BE2C (cell line): Measurements from ENCODE around the gene PJVK.

ENCODE experiments used
- DNase-seq: peaks from one replicate; pipeline ENCODE4 v3.0.0-alpha.2; 2020
- H3K27me3 ChIP-seq: fragments of 250-450 bp; sonication (Bioruptor Pico); 2 replicates; pipeline ENCODE4 v1.5.1; 2020; ENCODE audit warnings: mild to moderate bottlenecking
- H3K36me3 ChIP-seq: fragments of 250-450 bp; sonication (Bioruptor Pico); 2 replicates; pipeline ENCODE4 v1.5.1; 2020; ENCODE audit warnings: mild to moderate bottlenecking
- H3K4me1 ChIP-seq: fragments of 250-450 bp; sonication (Bioruptor Pico); 2 replicates; pipeline ENCODE4 v1.5.1; 2020
- H3K4me3 ChIP-seq: 2 replicates; pipeline ENCODE4 v1.5.1; 2011; ENCODE audit warnings: low read depth, low read length
- H3K9me3 ChIP-seq: fragments of 250-450 bp; sonication (Bioruptor Pico); 2 replicates; pipeline ENCODE4 v1.5.1; 2020
- CTCF ChIP-seq: IDR thresholded peaks from 2 replicates; pipeline ENCODE4 v1.5.1; 2012; ENCODE audit warnings: mild to moderate bottlenecking, low read depth, low read length

Gene PJVK

GRCh38 chr2:178476477-178476876, 25.3 kb downstream of the PJVK start:
- TF ChIP-seq CTCF: no peak
- H3K4me1 ChIP-seq: peaks cover 4% of the 10 kb centered on the region; the same call in 1 of the 2 replicates
- no peaks in the 10 kb centered on the region for H3K9me3 ChIP-seq
- no peak for DNase-seq
- no peak overlapping the region for H3K4me3 ChIP-seq
- H3K27me3 ChIP-seq: no peaks in the 10 kb centered on the region
- no peaks in the 10 kb centered on the region for H3K36me3 ChIP-seq

- no peaks in the 10 kb centered on the region for H3K27me3 ChIP-seq
- peak overlapping the region; percentile 92 for H3K4me3 ChIP-seq
- H3K36me3 ChIP-seq: no peaks in the 10 kb centered on the region
- no peak for DNase-seq
- no peaks in the 10 kb centered on the region for H3K9me3 ChIP-seq
- peaks cover 4% of the 10 kb centered on the region; the same call in 1 of the 2 replicates for H3K4me1 ChIP-seq
- no peak for TF ChIP-seq CTCF
Observed at GRCh38 chr2:178477443-178478129, 26.4 kb downstream of the PJVK start.

GRCh38 chr2:178478130-178478438, 26.9 kb downstream of the PJVK start:
- H3K4me3 ChIP-seq: peak overlapping the region; percentile 92
- TF ChIP-seq CTCF: no peak

GRCh38 chr2:178478439-178479274, 27.5 kb downstream of the PJVK start, which contains the start of gene FKBP7:
Gene FKBP7 (minus strand): TSS chr2:178478600. CDS start chr2:178478499, 101 bp downstream.
- H3K9me3 ChIP-seq: no peaks in the 10 kb centered on the region
- peaks cover 4% of the 10 kb centered on the region; the same call in 1 of the 2 replicates for H3K4me1 ChIP-seq
- DNase-seq: peak; percentile 76
- peak; percentile 59 for TF ChIP-seq CTCF
- no peaks in the 10 kb centered on the region for H3K36me3 ChIP-seq
- no peaks in the 10 kb centered on the region for H3K27me3 ChIP-seq
- peak within 1 kb of the TSS; percentile 92 for H3K4me3 ChIP-seq

More at GRCh38 chr2:178478130-178478438, 26.9 kb downstream of the PJVK start:
- H3K36me3 ChIP-seq: no peaks in the 10 kb centered on the region
- H3K9me3 ChIP-seq: no peaks in the 10 kb centered on the region
- peaks cover 4% of the 10 kb centered on the region; the same call in 1 of the 2 replicates for H3K4me1 ChIP-seq
- DNase-seq: no peak
- H3K27me3 ChIP-seq: no peaks in the 10 kb centered on the region

- H3K36me3 ChIP-seq: no peaks in the 10 kb centered on the region
- DNase-seq: no peak
- H3K4me1 ChIP-seq: peaks cover 4% of the 10 kb centered on the region; the same call in 1 of the 2 replicates
- peak overlapping the region; percentile 92; the same call in 1 of the 2 replicates for H3K4me3 ChIP-seq
- H3K9me3 ChIP-seq: no peaks in the 10 kb centered on the region
- TF ChIP-seq CTCF: no peak
- H3K27me3 ChIP-seq: no peaks in the 10 kb centered on the region
Observed at GRCh38 chr2:178479275-178479616, 28.1 kb downstream of the PJVK start.

- TF ChIP-seq CTCF: no peak
- Histone ChIP-seq H3K9me3 (no peaks in the 10 kb centered on the region), H3K36me3 (no peaks in the 10 kb centered on the region), H3K27me3 (no peaks in the 10 kb centered on the region), H3K4me3 (peak overlapping the region; percentile 63), H3K4me1 (peaks cover 4% of the 10 kb centered on the region; the same call in 1 of the 2 replicates)
- no peak for DNase-seq
Observed at GRCh38 chr2:178479758-178480226, 28.6 kb downstream of the PJVK start.
